SKM-1 (cell line): ENCODE results near the gene KRT73.

Source experiments
- DNase-seq: peaks from one replicate; lab custom pipeline; 2025; ENCODE audit not compliant: unreplicated experiment; lab: John Stamatoyannopoulos, UW

The KRT73 gene

GRCh38 chr12:52627395-52628110 lies 9.2 kb upstream of the KRT73 start:
- no peak for DNase-seq

GRCh38 chr12:52622349-52622748 lies 4.0 kb upstream of the KRT73 start:
- DNase-seq = no peak

GRCh38 chr12:52618866-52619265 lies 507 bp upstream of the KRT73 start:
- DNase-seq = no peak

- no peak for DNase-seq
Measured at GRCh38 chr12:52617403-52617785, 965 bp downstream of the KRT73 start.

- DNase-seq = no peak
Measured at GRCh38 chr12:52616680-52617402, 1.5 kb downstream of the KRT73 start.

GRCh38 chr12:52615912-52616311 lies 2.4 kb downstream of the KRT73 start:
- DNase-seq = no peak

GRCh38 chr12:52615208-52615868 lies 3.0 kb downstream of the KRT73 start:
- DNase-seq = no peak

GRCh38 chr12:52614381-52615207 lies 3.8 kb downstream of the KRT73 start:
- DNase-seq = no peak

GRCh38 chr12:52613384-52614030 lies 4.9 kb downstream of the KRT73 start:
- DNase-seq = no peak

GRCh38 chr12:52612431-52613383 lies 5.7 kb downstream of the KRT73 start:
- DNase-seq = no peak

- DNase-seq = no peak
Measured at GRCh38 chr12:52611080-52611468, 7.3 kb downstream of the KRT73 start.

- no peak for DNase-seq
Measured at GRCh38 chr12:52608826-52609630, 9.3 kb downstream of the KRT73 start.

GRCh38 chr12:52608161-52608560 lies 10.2 kb downstream of the KRT73 start:
- DNase-seq = no peak

GRCh38 chr12:52607314-52607713 lies 11.0 kb downstream of the KRT73 start:
- DNase-seq = no peak

- no peak for DNase-seq
Measured at GRCh38 chr12:52606581-52607218, 11.7 kb downstream of the KRT73 start.

GRCh38 chr12:52606096-52606495 lies 12.3 kb downstream of the KRT73 start:
- no peak for DNase-seq

- DNase-seq = no peak
Measured at GRCh38 chr12:52605542-52605941, 12.8 kb downstream of the KRT73 start.

- DNase-seq = no peak
Measured at GRCh38 chr12:52604859-52605258, 13.5 kb downstream of the KRT73 start.
